HAP-1 (cell line): ENCODE measurements around the gene CDK15.
"Not testable (repeated sequence)": the region's sequence is repeated elsewhere in the genome, so short reads cannot be mapped to it uniquely, and the experiment has no call there.

Experiments used
- DNase-seq, 2 experiments: peaks; one replicate each; pipeline ENCODE4 v3.0.0-alpha.2; 2016 to 2020; ENCODE audit warnings: low spot score in 2 of 2
- H3K27me3 ChIP-seq: fragments of 250-450 bp; sonication (Bioruptor Pico); 2 replicates; pipeline ENCODE4 v1.5.1; 2020; ENCODE audit warnings: low read depth, mild to moderate bottlenecking, moderate library complexity
- H3K36me3 ChIP-seq: fragments of 250-450 bp; sonication (Bioruptor Pico); replicated peaks from 2 replicates; pipeline ENCODE4 v1.5.1; 2020; ENCODE audit warnings: mild to moderate bottlenecking
- H3K4me1 ChIP-seq: fragments of 250-450 bp; sonication (Bioruptor Pico); 2 replicates; pipeline ENCODE4 v1.5.1; 2020; ENCODE audit warnings: mild to moderate bottlenecking
- H3K4me3 ChIP-seq: fragments of 250-450 bp; sonication (Bioruptor Pico); 2 replicates; pipeline ENCODE4 v1.5.1; 2020; ENCODE audit warnings: mild to moderate bottlenecking, moderate library complexity
- H3K9me3 ChIP-seq: fragments of 250-450 bp; sonication (Bioruptor Pico); 2 replicates; pipeline ENCODE4 v1.5.1; 2020; ENCODE audit warnings: mild to moderate bottlenecking, moderate library complexity
- in situ Hi-C: fragments of 300-500 bp; cut with MboI; formaldehyde crosslinking; loops from 3 replicates; pipeline ENCODE4 v1.14.3; 2020; ENCODE audit warnings: low sequenced_read_pairs, inconsistent platforms, mixed read lengths

CDK15 gene

DNA sequence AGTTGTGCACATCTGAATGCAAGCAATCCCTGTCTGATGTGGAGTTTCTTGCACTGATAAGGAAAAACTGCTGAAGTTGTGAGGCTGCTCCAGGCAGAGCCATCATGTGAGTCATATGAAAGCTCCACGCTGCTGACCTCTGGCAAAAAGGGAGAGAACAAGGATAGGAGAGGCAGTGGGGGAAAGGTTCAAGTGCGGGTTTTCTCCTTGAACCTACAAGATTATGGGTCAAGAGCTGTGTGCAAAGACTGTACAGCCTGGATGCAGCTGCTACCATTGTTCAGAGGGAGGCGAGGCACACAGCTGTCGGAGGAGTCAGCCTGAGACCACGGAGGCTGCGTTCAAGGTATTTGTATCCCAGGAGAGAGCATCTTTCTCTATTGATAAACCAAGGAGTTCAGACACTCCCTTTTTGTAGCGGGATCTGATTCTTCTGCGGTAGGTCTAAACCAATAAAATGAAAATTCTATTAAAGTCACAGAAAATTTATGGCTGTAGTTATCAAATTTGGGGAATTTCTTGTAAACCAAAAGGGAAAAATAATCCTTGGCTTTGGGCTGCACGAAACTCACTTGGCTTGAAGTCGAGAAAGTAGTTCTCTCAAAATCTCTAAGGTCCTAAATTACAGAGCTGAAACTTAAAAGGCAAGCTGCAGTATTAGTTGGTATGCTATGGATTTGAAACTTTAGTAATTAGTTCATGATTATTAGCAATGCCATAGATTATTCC lies at the start of gene CDK15:
Gene CDK15 (plus strand): TSS at position 96 of the 729 bp plus-strand sequence. CDS start 128 bp downstream, at position 224.
- in situ Hi-C loops: no loop called here
- Histone ChIP-seq H3K4me3 (no peak within 1 kb of the TSS), H3K9me3 (no peaks in the 10 kb centered on the region), H3K36me3 (no peaks in the 10 kb centered on the region), H3K4me1 (no peaks in the 10 kb centered on the region), H3K27me3 (no peaks in the 10 kb centered on the region)
- DNase-seq: no peak

DNA sequence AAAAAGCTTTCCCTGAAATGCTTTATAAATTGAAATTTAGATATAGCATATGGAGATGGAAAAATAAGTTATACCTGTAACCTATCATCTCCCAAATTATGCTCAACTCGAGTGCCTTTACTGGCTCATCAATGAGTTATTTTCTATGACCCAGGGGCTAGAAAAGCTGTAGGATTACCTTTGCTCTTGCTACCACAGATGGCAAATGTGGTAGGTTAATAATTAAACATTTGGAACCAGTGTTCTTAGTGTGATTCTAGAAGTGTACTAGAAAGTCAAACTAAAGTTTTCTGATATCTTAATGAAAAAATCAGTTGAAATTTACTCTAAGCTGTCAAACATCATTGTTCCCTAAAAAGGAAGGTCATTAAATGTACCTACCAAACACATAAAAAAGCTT lies 48.1 kb upstream of the CDK15 start:
- H3K4me3 ChIP-seq: no peak overlapping the region
- H3K4me1 ChIP-seq: peaks cover 23% of the 10 kb centered on the region
- H3K36me3 ChIP-seq: peaks cover 5% of the 10 kb centered on the region; the same call in 1 of the 2 replicates
- no peaks in the 10 kb centered on the region for H3K27me3 ChIP-seq
- DNase-seq: no peak
- in situ Hi-C loops: no loop called here
- H3K9me3 ChIP-seq: no peaks in the 10 kb centered on the region

DNA sequence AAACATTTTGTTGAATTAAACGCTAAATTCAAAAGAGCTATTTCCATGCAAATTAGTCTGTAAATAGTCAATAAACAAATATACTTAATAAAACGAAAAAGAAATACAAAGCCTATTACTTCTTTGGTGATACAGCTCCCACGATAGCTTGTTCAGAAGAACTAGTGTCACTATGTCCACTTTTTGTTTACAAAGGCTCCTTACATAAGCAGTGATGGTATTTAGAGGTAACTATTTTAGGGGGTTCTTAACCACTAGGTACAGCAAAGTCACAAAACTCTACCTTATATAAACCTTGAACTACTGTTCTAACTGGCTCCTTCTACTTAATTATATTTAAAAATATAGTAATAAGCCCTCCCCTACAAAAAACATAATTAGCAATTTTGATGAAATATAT lies 47.5 kb upstream of the CDK15 start:
- H3K4me3 ChIP-seq: no peak overlapping the region
- in situ Hi-C loops: no loop called here
- no peaks in the 10 kb centered on the region for H3K9me3 ChIP-seq

DNA sequence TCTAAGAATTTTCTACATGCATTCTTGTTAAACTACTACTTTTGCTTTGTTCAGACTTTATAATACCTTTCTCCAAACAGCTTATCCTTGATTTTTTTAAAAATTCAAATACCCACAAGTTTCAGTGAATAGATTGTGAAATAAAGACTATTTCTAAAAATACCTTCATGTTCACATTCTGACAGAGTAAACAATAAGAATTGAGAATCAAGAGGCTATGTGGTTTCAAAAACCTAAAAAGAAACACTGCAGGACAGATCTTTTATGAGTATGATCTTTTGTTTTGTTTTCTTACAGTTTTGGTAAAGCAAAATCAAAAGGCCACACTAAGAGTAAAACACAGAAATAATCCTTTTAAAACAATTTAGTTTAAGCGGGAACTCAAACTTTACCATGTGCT lies 46.8 kb upstream of the CDK15 start:
- in situ Hi-C loops: no loop called here
- no peaks in the 10 kb centered on the region for H3K9me3 ChIP-seq
- peaks cover 23% of the 10 kb centered on the region for H3K4me1 ChIP-seq
- DNase-seq: peak in 1 of 2 experiments; percentile 62
- no peaks in the 10 kb centered on the region for H3K27me3 ChIP-seq
- H3K36me3 ChIP-seq: peaks cover 5% of the 10 kb centered on the region; the same call in 1 of the 2 replicates
- no peak overlapping the region for H3K4me3 ChIP-seq

More for the DNA sequence above, 47.5 kb upstream of the CDK15 start:
- H3K36me3 ChIP-seq: peaks cover 5% of the 10 kb centered on the region; the same call in 1 of the 2 replicates
- H3K27me3 ChIP-seq: no peaks in the 10 kb centered on the region
- DNase-seq: no peak
- H3K4me1 ChIP-seq: peaks cover 23% of the 10 kb centered on the region

DNA sequence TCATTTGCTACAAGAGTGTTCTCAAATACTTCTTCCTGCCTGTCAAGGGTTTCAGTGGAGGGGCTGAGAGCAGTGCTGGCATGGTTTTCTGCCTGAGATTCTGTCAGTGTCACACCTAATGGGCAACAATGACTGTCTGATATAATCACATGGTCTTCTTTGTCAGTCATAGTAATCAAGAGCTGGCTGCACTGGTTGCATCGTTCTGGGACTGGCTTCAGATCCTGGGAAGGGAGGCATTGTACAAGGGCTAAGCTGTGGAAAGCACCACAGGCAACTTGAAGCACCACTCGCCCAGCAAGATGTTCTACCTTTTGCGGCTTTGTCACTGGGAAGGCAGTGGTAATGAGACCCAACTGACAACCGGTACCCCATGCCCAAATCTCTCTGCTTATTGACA lies 45.2 kb upstream of the CDK15 start:
- in situ Hi-C loops: no loop called here
- no peaks in the 10 kb centered on the region for H3K27me3 ChIP-seq

DNA sequence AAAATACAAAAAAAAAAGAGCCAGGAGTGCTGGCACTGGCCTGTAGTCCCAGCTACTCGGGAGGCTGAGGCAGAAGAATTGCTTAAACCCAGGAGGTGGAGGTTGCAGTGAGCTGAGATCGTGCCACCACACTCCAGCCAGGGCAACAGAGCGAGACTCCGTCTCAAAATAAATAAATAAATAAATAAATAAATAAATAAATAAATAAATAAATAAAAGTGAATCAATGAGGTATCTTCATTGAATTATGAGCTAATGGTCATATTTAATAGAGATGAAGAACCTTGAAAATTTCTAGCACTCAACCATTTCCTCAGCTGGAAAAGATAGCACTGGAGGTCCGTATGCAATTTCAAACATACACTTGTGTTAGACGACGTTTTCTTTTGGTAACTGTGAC lies 41.9 kb upstream of the CDK15 start:
- H3K9me3 ChIP-seq, H3K36me3 ChIP-seq, H3K27me3 ChIP-seq, in situ Hi-C loops, H3K4me3 ChIP-seq, DNase-seq: not testable (repeated sequence)
- peaks cover 10% of the 10 kb centered on the region for H3K4me1 ChIP-seq

More for the DNA sequence above, 45.2 kb upstream of the CDK15 start:
- H3K9me3 ChIP-seq: no peaks in the 10 kb centered on the region
- H3K4me1 ChIP-seq: peaks cover 23% of the 10 kb centered on the region
- H3K36me3 ChIP-seq: peaks cover 5% of the 10 kb centered on the region; the same call in 1 of the 2 replicates
- no peak overlapping the region for H3K4me3 ChIP-seq
- no peak for DNase-seq

DNA sequence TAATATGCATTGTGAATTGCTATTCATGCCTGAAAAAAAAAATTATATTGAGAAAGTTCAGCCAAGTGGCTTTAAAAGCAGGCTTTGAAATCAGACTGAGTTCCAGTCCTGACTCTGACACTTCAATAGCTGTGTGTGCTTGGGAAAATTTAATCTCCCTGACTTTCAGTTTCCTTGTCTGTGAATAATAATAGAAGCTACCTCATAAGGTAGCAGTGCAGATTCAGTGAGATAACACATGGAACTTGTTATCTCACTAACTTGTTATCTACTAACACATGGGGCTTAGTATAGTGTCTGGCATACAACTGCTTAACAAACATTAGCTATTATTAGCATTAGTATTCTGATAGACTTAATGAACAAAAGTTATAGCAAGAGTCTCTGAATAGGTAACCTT lies 40.5 kb upstream of the CDK15 start:
- in situ Hi-C loops: no loop called here
- Histone ChIP-seq H3K27me3 (no peaks in the 10 kb centered on the region), H3K4me1 (no peaks in the 10 kb centered on the region), H3K9me3 (no peaks in the 10 kb centered on the region), H3K36me3 (peaks cover 3% of the 10 kb centered on the region; the same call in 1 of the 2 replicates), H3K4me3 (no peak overlapping the region)
- DNase-seq: no peak

DNA sequence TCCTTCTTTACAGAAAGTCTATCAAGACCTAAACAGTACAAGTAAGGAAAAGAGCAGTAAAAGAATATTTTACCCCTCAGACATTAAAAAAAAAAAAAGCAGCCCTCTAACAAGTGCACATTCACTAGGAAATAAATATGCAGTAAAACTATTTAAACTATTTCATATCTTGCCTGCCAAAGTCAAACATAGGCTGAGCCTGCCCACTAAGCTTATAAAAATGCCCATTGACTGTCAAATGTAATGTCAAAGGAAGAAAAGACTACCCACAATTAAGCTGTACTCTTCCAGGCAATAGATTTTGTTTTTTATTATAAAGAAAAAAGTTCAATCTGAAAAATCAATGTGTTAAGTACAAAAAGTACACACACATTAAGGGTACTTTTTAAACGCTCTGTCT lies 37.4 kb upstream of the CDK15 start:
- Histone ChIP-seq H3K4me3 (no peak overlapping the region), H3K4me1 (no peaks in the 10 kb centered on the region), H3K36me3 (no peaks in the 10 kb centered on the region; the same call in 1 of the 2 replicates), H3K27me3 (no peaks in the 10 kb centered on the region), H3K9me3 (no peaks in the 10 kb centered on the region)
- in situ Hi-C loops: no loop called here
- DNase-seq: no peak

DNA sequence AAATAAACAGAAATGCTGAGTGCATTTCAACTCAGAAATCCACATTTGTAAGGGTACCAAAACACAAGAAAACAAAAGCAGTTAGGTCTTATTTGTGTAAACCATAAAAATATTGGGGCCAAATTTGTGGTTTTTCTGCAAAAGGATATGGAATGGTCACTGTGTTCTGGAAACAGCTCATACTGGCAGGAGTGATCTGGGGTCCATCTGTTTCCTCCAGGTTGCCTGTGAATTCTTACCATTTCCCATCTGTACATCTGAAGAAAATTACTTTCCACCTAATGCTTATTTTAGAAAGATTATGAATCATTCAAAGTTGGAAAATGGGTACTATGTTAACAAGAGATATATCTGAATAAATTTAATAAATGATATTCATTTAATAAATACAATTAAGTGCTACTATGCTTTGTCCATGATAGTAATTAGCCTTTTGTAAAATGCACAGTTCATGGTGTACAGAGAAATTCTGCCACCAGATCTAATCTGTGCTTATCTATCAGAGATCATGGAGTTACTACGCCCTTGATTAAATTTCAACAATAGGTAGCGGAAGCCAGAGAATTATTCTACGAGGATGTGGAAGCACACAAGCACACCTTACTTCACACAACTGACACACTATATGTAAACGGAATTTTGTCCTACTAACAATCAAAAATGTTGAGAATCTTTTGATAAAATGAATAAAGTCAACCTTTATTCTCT lies 36.5 kb upstream of the CDK15 start:
- H3K4me3 ChIP-seq: no peak overlapping the region
- H3K9me3 ChIP-seq: no peaks in the 10 kb centered on the region
- in situ Hi-C loops: no loop called here
- H3K27me3 ChIP-seq: no peaks in the 10 kb centered on the region
- no peaks in the 10 kb centered on the region for H3K4me1 ChIP-seq
- DNase-seq: no peak
- H3K36me3 ChIP-seq: no peaks in the 10 kb centered on the region; the same call in 1 of the 2 replicates

DNA sequence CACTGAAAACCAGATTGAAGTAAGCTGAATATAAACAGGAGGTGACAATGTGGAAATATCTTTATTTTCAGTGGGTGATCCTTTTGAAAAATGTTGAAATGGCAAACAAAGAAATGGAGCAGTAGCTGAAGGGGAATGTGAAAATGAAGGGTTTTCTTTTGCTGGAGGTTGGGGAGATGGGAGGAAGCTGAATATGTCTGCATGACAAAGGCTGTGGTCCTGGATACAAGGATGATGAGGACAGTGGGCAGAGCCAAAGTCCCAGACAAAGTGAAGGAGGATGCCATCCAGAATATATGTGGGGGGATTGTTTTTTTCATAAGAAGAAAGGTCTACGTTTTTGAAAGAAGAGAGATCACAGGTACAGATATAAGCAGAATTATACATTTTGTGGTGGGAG lies 32.3 kb upstream of the CDK15 start:
- H3K4me1 ChIP-seq: peaks cover 14% of the 10 kb centered on the region
- in situ Hi-C loops: no loop called here
- no peak for DNase-seq
- H3K4me3 ChIP-seq: no peak overlapping the region
- no peaks in the 10 kb centered on the region for H3K36me3 ChIP-seq
- no peaks in the 10 kb centered on the region for H3K9me3 ChIP-seq
- no peaks in the 10 kb centered on the region for H3K27me3 ChIP-seq

DNA sequence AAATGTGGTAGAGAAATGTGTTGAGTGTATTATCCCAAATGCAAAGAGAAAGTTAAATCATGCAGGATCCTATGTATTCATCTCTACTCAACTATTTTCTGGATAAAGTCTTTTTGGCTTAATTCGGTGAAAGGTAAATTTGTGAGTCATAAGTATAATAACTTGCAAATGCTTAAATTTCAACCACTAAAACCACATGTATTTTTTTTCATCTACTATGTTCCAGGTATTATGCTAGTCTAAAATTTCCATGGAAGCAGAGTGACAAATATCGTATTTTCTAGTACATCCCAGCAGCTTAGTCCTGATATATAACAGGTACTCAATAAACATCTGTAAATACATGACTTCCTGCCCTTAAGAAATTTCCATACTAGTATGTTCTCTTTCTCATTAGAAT lies 31.8 kb upstream of the CDK15 start:
- peaks cover 20% of the 10 kb centered on the region for H3K4me1 ChIP-seq
- no peaks in the 10 kb centered on the region for H3K27me3 ChIP-seq
- no peaks in the 10 kb centered on the region for H3K36me3 ChIP-seq
- H3K4me3 ChIP-seq: no peak overlapping the region
- in situ Hi-C loops: no loop called here
- DNase-seq: no peak
- H3K9me3 ChIP-seq: no peaks in the 10 kb centered on the region

DNA sequence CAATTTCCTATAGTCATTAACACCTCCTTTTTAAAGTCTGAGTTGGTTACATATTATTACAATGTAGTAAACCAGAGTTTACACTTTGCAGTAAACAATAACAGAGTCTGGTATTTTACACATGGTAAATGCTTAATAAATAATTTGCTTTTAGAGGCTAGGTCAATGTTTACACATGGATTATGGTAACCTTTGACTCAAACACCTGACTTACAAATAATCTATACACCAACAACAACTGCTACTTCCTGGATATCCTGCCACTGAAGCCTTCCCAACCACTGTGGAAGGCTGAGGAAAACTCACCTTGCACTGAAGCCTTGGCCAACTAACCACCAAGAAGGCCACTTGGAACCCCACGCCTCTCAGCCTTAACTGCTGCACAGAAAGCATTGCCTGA lies 31.0 kb upstream of the CDK15 start:
- in situ Hi-C loops: loop anchor here (25.0 kb wide), 1 partner anchor 412 kb away; no protein-coding TSS in a partner anchor
- Histone ChIP-seq H3K4me3 (no peak overlapping the region), H3K9me3 (no peaks in the 10 kb centered on the region), H3K36me3 (no peaks in the 10 kb centered on the region), H3K27me3 (no peaks in the 10 kb centered on the region), H3K4me1 (peaks cover 25% of the 10 kb centered on the region)
- no peak for DNase-seq

DNA sequence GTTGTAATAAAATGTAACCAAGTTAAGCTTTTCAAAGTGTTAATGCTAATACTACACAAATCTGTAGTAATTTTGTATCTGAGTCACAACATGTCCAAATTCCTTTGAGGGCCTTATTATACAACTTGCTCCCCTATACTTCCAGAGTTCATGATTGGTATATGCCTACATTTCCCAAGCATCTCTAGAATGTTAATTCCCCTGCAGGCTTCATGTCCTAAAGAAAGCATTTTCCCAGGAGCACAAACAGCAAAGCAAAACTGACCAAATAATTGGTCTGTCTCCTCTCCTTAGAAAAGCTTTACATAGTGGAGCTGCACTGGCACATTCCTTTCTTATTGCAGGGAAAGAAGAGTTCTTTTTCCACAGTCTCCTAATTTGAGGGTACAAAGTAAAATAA lies 29.3 kb upstream of the CDK15 start:
- Histone ChIP-seq H3K27me3 (no peaks in the 10 kb centered on the region), H3K4me1 (peaks cover 27% of the 10 kb centered on the region), H3K36me3 (no peaks in the 10 kb centered on the region), H3K9me3 (no peaks in the 10 kb centered on the region), H3K4me3 (no peak overlapping the region)
- DNase-seq: no peak
- in situ Hi-C loops: loop anchor here (25.0 kb wide), 1 partner anchor 410 kb away; no protein-coding TSS in a partner anchor

DNA sequence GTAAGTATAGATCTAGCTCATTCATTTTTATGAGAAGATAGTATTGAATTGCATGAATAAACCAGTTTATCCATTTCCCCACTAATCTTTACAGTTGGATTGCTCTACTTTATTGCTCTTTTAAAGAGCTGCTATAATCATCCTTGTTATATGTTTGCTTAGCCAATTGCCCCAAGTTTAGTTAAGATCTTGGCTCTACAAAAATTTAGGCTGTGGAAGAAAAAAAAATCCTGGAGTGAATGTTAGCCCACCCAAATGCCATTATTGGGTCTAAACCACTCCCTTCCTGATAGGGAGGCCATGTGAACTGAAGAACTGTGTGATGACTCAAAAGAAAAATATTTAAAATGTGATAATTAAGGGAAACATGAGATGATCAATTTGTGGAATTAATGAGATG lies 28.5 kb upstream of the CDK15 start:
- no peaks in the 10 kb centered on the region for H3K36me3 ChIP-seq
- H3K9me3 ChIP-seq: no peaks in the 10 kb centered on the region
- DNase-seq: no peak
- H3K4me1 ChIP-seq: peaks cover 27% of the 10 kb centered on the region
- in situ Hi-C loops: loop anchor here (25.0 kb wide), 1 partner anchor 409 kb away; no protein-coding TSS in a partner anchor
- H3K27me3 ChIP-seq: no peaks in the 10 kb centered on the region
- H3K4me3 ChIP-seq: no peak overlapping the region
